ENCODE data around the gene CNOT3. TPM values are rescaled to one million over a fixed set of nuclear protein-coding genes. Genes with fewer than 3 reads are reported as not detected.

CNOT3 gene
- total RNA-seq, 1 donor from 2014 or later = 53.2 TPM

- ATAC-seq (ENCODE audit: low read depth) (no peak), DNase-seq (no peak)
- intact Hi-C loops (cut with micrococcal nuclease) = loop anchor here (1.0 to 2.0 kb wide), 4 partner anchors 39 to 1454 kb away; partner anchors contain the start of genes CNOT3, LENG8 and U2AF2
- H3K4me3 Mint-ChIP-seq = peak overlapping the region; percentile 100
- TF ChIP-seq CTCF (IDR thresholded peaks at IDR 0.05) = no peak
- POLR2A ChIA-PET = interaction anchor here (0.6 to 6.5 kb wide), 20 partner anchors 8 to 1674 kb away, joined by 3 to 244 read pairs (median 6); partner anchors contain the start of genes CNOT3, LAIR1, LENG1 and LENG8
- H3K27me3 Mint-ChIP-seq = no peaks in the 10 kb centered on the region
- peaks cover 57% of the 10 kb centered on the region for H3K36me3 Mint-ChIP-seq (ENCODE audit: low read depth)
- CTCF ChIA-PET = interaction anchor here (1.2 kb wide), 1 partner anchor 12 kb away, joined by 3 read pairs; the partner anchor contains the start of gene MBOAT7
- H3K9me3 Mint-ChIP-seq = no peaks in the 10 kb centered on the region
- peak overlapping the region; percentile 99 for H3K27ac Mint-ChIP-seq
- H3K4me1 Mint-ChIP-seq = peaks cover 63% of the 10 kb centered on the region
Observed at GRCh38 chr19:54201172-54201701, 63.7 kb downstream of the CNOT3 start.

GRCh38 chr19:54201980-54202379, 64.4 kb downstream of the CNOT3 start:
- H3K27me3 Mint-ChIP-seq = no peaks in the 10 kb centered on the region
- H3K9me3 Mint-ChIP-seq = no peaks in the 10 kb centered on the region
- H3K4me1 Mint-ChIP-seq = peaks cover 70% of the 10 kb centered on the region
- no peak for DNase-seq
- no peak for ATAC-seq (ENCODE audit: low read depth)
- peak overlapping the region; percentile 99 for H3K27ac Mint-ChIP-seq
- peaks cover 64% of the 10 kb centered on the region for H3K36me3 Mint-ChIP-seq (ENCODE audit: low read depth)
- H3K4me3 Mint-ChIP-seq = peak overlapping the region; percentile 100
- no peak for TF ChIP-seq CTCF (IDR thresholded peaks at IDR 0.05)
- intact Hi-C loops (cut with micrococcal nuclease) = loop anchor here (1.0 to 2.0 kb wide), 4 partner anchors 40 to 1453 kb away; partner anchors contain the start of genes CNOT3, LENG8 and U2AF2
- ChIA-PET CTCF (interaction anchor here (1.2 kb wide), 1 partner anchor 12 kb away, joined by 3 read pairs; the partner anchor contains the start of gene MBOAT7), POLR2A (interaction anchor here (2.4 to 6.5 kb wide), 3 partner anchors 8 to 42 kb away, joined by 19 to 244 read pairs (median 26); partner anchors contain the start of genes LENG1, MBOAT7 and TSEN34)

- CTCF ChIA-PET = no interaction called here
- POLR2A ChIA-PET = interaction anchor here (1.4 to 6.5 kb wide), 2 partner anchors 14 to 44 kb away, joined by 4 to 244 read pairs; partner anchors contain the start of genes LENG1, MBOAT7 and TSEN34
Observed at GRCh38 chr19:54203151-54203611, 65.6 kb downstream of the CNOT3 start.

GRCh38 chr19:54204767-54205468, 67.4 kb downstream of the CNOT3 start:
- TF ChIP-seq CTCF (IDR thresholded peaks at IDR 0.05) = no peak
- Mint-ChIP-seq H3K9me3 (no peaks in the 10 kb centered on the region), H3K27ac (peak overlapping the region; percentile 25), H3K36me3 (ENCODE audit: low read depth) (peaks cover 87% of the 10 kb centered on the region), H3K4me1 (peaks cover 94% of the 10 kb centered on the region), H3K4me3 (peak overlapping the region; percentile 41), H3K27me3 (no peaks in the 10 kb centered on the region)
- DNase-seq = no peak
- intact Hi-C loops (cut with micrococcal nuclease) = no loop called here
- ChIA-PET CTCF (no interaction called here), POLR2A (interaction anchor here (0.7 to 5.2 kb wide), 3 partner anchors 15 to 422 kb away, joined by 3 to 69 read pairs (median 3); partner anchors contain the start of genes MBOAT7 and TSEN34)
- ATAC-seq (ENCODE audit: low read depth) = no peak

More at GRCh38 chr19:54203151-54203611, 65.6 kb downstream of the CNOT3 start:
- H3K4me3 Mint-ChIP-seq = peak overlapping the region; percentile 100
- H3K9me3 Mint-ChIP-seq = no peaks in the 10 kb centered on the region
- H3K4me1 Mint-ChIP-seq = peaks cover 82% of the 10 kb centered on the region
- peak overlapping the region; percentile 24 for H3K27ac Mint-ChIP-seq
- ATAC-seq (ENCODE audit: low read depth) (no peak), DNase-seq (no peak)
- no peaks in the 10 kb centered on the region for H3K27me3 Mint-ChIP-seq
- TF ChIP-seq CTCF (IDR thresholded peaks at IDR 0.05) = no peak
- peaks cover 76% of the 10 kb centered on the region for H3K36me3 Mint-ChIP-seq (ENCODE audit: low read depth)
- intact Hi-C loops (cut with micrococcal nuclease) = no loop called here

Other genes starting within 250 kb of the CNOT3 start
- not detected in 2 replicates for gene CACNG7, start 228.5 kb upstream of the CNOT3 start, total RNA-seq
- not detected in 2 replicates for gene CACNG8, start 174.8 kb upstream of the CNOT3 start, total RNA-seq
- gene CACNG6, start 146.1 kb upstream of the CNOT3 start, total RNA-seq = not detected in 2 replicates
- gene VSTM1, start 73.9 kb upstream of the CNOT3 start, total RNA-seq = not detected in 2 replicates
- not detected in 2 replicates for gene TARM1, start 56.4 kb upstream of the CNOT3 start, total RNA-seq
- 0.16 TPM in 1 of 2 replicates, not detected in the other for gene OSCAR, start 37.0 kb upstream of the CNOT3 start, total RNA-seq
- 94.7 and 96.1 TPM in 2 replicates for gene NDUFA3, start 34.9 kb upstream of the CNOT3 start, total RNA-seq
- gene TFPT, start 22.1 kb upstream of the CNOT3 start, total RNA-seq = 16.6 and 17.9 TPM in 2 replicates
- gene PRPF31, start 22.0 kb upstream of the CNOT3 start, total RNA-seq = 78.9 and 79.3 TPM in 2 replicates
- 8.3 and 8.4 TPM in 2 replicates for gene LENG1, start 22.0 kb downstream of the CNOT3 start, total RNA-seq
- gene TMC4, start 35.4 kb downstream of the CNOT3 start, total RNA-seq = not detected in 2 replicates
- 15.2 and 21.4 TPM in 2 replicates for gene MBOAT7, start 51.8 kb downstream of the CNOT3 start, total RNA-seq
- gene TSEN34, start 53.5 kb downstream of the CNOT3 start, total RNA-seq = 15.0 and 19.4 TPM in 2 replicates
- gene RPS9, start 63.1 kb downstream of the CNOT3 start, total RNA-seq = 1,946 and 2,185 TPM in 2 replicates
- 0.37 and 1.1 TPM in 2 replicates for gene LILRB3, start 85.2 kb downstream of the CNOT3 start, total RNA-seq
- not detected in 2 replicates for gene LILRA6, start 105.0 kb downstream of the CNOT3 start, total RNA-seq
- 0.24 and 0.38 TPM in 2 replicates for gene LILRB5, start 119.5 kb downstream of the CNOT3 start, total RNA-seq
- gene LILRB2, start 143.3 kb downstream of the CNOT3 start, total RNA-seq = 7.6 and 7.9 TPM in 2 replicates
- gene LILRA5, start 175.4 kb downstream of the CNOT3 start, total RNA-seq = 1.3 and 1.9 TPM in 2 replicates
- gene LILRA4, start 201.4 kb downstream of the CNOT3 start, total RNA-seq = 26.3 and 26.6 TPM in 2 replicates
- 30.5 and 31.0 TPM in 2 replicates for gene LAIR1, start 227.2 kb downstream of the CNOT3 start, total RNA-seq